ENCODE measurements around the gene PUS7L.
"Not testable (repeated sequence)": the region's sequence is repeated elsewhere in the genome, so short reads cannot be mapped to it uniquely, and the experiment has no call there.

DNA sequence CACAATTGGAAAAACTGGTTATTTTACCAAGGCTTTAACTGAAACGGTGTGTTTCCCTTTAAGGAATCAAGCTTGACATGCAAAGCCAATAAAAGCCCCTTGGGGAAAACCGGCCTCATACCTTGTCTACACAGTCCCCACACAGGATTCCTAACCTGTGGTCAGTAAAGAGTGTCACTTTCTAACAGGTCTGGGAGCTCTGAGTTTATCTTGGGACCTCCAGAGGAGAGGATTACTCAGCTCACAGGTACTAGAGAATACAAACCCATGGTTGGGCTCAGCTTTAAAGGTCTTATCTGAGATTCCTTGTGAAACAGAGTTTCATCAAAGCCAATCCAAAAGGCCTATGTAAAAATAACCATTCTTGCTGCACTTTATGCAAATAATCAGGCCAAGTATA, 54.8 kb downstream of the PUS7L start:
- TF ChIP-seq, protein P1, sequence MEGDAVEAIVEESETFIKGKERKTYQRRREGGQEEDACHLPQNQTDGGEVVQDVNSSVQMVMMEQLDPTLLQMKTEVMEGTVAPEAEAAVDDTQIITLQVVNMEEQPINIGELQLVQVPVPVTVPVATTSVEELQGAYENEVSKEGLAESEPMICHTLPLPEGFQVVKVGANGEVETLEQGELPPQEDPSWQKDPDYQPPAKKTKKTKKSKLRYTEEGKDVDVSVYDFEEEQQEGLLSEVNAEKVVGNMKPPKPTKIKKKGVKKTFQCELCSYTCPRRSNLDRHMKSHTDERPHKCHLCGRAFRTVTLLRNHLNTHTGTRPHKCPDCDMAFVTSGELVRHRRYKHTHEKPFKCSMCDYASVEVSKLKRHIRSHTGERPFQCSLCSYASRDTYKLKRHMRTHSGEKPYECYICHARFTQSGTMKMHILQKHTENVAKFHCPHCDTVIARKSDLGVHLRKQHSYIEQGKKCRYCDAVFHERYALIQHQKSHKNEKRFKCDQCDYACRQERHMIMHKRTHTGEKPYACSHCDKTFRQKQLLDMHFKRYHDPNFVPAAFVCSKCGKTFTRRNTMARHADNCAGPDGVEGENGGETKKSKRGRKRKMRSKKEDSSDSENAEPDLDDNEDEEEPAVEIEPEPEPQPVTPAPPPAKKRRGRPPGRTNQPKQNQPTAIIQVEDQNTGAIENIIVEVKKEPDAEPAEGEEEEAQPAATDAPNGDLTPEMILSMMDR (IDR thresholded peaks at IDR 0.05; ENCODE audit: low read depth, low read length), result not testable (repeated sequence)
- not testable (repeated sequence) for TF ChIP-seq POLR2A (IDR thresholded peaks at IDR 0.05; ENCODE audit: extremely low read depth, insufficient read length)
